ENCODE results near the gene WNT6.

- no peak for TF ChIP-seq CTCF (IDR thresholded peaks at IDR 0.05 in 2 of 3, conservative IDR thresholded peaks at IDR 0.05 in 1 of 3; ENCODE audit: control insufficient read depth in 2 of 3, extremely low read depth in 1 of 3, insufficient read depth in 1 of 3, low read depth in 3 of 3, low read length in 3 of 3)
- TF ChIP-seq POLR2A (IDR thresholded peaks at IDR 0.05; ENCODE audit: low read depth, low read length), result no peak
- TF ChIP-seq MEF2A (IDR thresholded peaks at IDR 0.05; ENCODE audit: insufficient read depth, low read depth, low read length), result no peak
- TF ChIP-seq TAF1 (IDR thresholded peaks at IDR 0.05; ENCODE audit: borderline replicate concordance, low read depth, low read length), result no peak
- TF ChIP-seq RCOR1 (conservative IDR thresholded peaks at IDR 0.05; ENCODE audit: low read depth, low read length), result no peak
- no peak for TF ChIP-seq RAD21 (IDR thresholded peaks at IDR 0.05; ENCODE audit: insufficient read depth, low read depth, low read length)
- TF ChIP-seq HCFC1 (IDR thresholded peaks at IDR 0.05; ENCODE audit: low read length), result no peak
- TF ChIP-seq, protein P1, sequence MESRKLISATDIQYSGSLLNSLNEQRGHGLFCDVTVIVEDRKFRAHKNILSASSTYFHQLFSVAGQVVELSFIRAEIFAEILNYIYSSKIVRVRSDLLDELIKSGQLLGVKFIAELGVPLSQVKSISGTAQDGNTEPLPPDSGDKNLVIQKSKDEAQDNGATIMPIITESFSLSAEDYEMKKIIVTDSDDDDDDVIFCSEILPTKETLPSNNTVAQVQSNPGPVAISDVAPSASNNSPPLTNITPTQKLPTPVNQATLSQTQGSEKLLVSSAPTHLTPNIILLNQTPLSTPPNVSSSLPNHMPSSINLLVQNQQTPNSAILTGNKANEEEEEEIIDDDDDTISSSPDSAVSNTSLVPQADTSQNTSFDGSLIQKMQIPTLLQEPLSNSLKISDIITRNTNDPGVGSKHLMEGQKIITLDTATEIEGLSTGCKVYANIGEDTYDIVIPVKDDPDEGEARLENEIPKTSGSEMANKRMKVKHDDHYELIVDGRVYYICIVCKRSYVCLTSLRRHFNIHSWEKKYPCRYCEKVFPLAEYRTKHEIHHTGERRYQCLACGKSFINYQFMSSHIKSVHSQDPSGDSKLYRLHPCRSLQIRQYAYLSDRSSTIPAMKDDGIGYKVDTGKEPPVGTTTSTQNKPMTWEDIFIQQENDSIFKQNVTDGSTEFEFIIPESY (IDR thresholded peaks at IDR 0.05), result no peak
These were observed 44.0 kb upstream of the WNT6 start for GRCh38 chr2:218815649-218816048.
